A673 (cell line): ENCODE data around the gene L1TD1.

Experiments used
- EZH2 ChIP-seq: fragments of 200-600 bp; sonication (generic); IDR thresholded peaks from 2 replicates; pipeline ENCODE4 v1.6.1; 2017; ENCODE audit warnings: borderline replicate concordance, low read depth, mild to moderate bottlenecking, mixed read lengths, antibody characterized with exemption, low read length; ENCODE audit not compliant: poor library complexity, severe bottlenecking
- TF ChIP-seq, protein P1 (sequence below): fragments of 300-800, 200-600 bp; sonication (generic); conservative IDR thresholded peaks from 2 replicates; pipeline ENCODE4 v1.5.1; 2017; ENCODE audit warnings: low read depth, mild to moderate bottlenecking, antibody characterized with exemption, low read length, moderate library complexity, mixed read lengths

DNA sequence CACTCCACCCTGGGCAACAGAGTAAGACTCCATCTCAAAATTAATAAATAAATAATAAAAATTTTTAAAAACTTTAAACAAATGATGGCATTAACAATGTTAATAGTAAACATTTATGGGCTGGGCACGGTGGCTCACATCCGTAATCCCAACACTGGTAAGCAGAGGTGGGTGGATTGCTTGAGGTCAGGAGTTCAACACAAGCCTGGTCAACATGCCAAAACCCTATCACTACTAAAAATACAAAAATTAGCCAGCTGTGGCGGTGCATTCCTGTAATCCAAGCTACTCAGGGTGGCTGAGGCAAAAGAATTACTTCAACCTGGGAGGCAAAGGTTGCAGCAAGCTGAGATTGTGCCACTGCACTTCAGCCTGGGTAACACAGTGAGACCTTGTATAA lies 9.0 kb upstream of the L1TD1 start:
- TF ChIP-seq, protein P1, sequence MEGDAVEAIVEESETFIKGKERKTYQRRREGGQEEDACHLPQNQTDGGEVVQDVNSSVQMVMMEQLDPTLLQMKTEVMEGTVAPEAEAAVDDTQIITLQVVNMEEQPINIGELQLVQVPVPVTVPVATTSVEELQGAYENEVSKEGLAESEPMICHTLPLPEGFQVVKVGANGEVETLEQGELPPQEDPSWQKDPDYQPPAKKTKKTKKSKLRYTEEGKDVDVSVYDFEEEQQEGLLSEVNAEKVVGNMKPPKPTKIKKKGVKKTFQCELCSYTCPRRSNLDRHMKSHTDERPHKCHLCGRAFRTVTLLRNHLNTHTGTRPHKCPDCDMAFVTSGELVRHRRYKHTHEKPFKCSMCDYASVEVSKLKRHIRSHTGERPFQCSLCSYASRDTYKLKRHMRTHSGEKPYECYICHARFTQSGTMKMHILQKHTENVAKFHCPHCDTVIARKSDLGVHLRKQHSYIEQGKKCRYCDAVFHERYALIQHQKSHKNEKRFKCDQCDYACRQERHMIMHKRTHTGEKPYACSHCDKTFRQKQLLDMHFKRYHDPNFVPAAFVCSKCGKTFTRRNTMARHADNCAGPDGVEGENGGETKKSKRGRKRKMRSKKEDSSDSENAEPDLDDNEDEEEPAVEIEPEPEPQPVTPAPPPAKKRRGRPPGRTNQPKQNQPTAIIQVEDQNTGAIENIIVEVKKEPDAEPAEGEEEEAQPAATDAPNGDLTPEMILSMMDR, result no peak
- no peak for TF ChIP-seq EZH2
